ENCODE data around the gene THRSP. TPM values are rescaled to one million over a fixed set of nuclear protein-coding genes. Genes with fewer than 3 reads are reported as not detected.

Gene THRSP
- total and polyA plus RNA-seq, 4 donors = 30.9 to 90.1 (median 51.1) TPM; not detected in 1

DNA sequence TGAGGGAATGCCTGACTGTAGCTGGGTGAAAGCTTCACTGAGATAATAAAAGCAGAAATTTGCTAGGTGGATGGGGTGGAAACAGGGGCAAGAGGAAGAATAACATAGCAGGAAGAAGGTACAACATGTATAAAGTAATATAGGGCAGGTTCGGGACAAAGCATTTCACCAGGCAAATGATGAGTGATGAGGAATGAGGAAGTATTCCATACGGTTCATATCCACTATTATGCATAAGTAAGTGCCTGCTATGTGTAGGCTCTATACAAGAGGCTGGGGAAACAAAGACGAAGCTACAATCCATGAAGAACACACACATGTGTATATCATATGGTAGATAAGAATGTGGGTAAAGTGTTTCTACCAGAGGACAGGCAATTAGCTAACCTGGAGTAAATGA, 8.1 kb downstream of the THRSP start (continued):
- TF ChIP-seq, protein P1, sequence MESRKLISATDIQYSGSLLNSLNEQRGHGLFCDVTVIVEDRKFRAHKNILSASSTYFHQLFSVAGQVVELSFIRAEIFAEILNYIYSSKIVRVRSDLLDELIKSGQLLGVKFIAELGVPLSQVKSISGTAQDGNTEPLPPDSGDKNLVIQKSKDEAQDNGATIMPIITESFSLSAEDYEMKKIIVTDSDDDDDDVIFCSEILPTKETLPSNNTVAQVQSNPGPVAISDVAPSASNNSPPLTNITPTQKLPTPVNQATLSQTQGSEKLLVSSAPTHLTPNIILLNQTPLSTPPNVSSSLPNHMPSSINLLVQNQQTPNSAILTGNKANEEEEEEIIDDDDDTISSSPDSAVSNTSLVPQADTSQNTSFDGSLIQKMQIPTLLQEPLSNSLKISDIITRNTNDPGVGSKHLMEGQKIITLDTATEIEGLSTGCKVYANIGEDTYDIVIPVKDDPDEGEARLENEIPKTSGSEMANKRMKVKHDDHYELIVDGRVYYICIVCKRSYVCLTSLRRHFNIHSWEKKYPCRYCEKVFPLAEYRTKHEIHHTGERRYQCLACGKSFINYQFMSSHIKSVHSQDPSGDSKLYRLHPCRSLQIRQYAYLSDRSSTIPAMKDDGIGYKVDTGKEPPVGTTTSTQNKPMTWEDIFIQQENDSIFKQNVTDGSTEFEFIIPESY (IDR thresholded peaks at IDR 0.05) = no peak
- TF ChIP-seq, protein P2, sequence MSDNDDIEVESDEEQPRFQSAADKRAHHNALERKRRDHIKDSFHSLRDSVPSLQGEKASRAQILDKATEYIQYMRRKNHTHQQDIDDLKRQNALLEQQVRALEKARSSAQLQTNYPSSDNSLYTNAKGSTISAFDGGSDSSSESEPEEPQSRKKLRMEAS (IDR thresholded peaks at IDR 0.05) = no peak
- TF ChIP-seq NR2F2 (IDR thresholded peaks at IDR 0.05) = no peak
- no peak for TF ChIP-seq GABPA (IDR thresholded peaks at IDR 0.05 in 1 of 2, conservative IDR thresholded peaks at IDR 0.05 in 1 of 2)
- no peak for TF ChIP-seq EGR1 (IDR thresholded peaks at IDR 0.05; ENCODE audit: low read depth in 2 of 2)
- TF ChIP-seq JUND (IDR thresholded peaks at IDR 0.05) = no peak
- no peak for TF ChIP-seq YY1 (IDR thresholded peaks at IDR 0.05)
- TF ChIP-seq FOXA1 (IDR thresholded peaks at IDR 0.05) = no peak

DNA sequence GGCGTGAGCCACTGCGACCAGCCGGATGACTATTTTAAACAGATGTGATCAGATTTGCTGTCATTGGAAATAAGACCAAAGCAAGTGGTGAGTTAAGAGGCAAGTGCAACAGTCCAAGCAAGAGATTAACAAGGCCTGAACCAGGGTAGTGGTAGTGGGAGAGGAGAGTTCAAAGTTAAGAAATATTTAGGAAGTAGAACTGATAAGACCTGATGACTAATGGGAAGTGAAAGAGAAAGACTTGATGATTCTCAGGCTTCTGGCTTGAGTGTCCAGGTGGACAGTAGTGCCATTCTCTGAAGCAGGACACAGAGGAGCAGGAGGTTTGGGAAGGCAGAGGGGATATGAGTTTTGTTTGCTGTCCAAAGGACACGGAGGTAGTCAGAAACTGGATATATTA, 8.8 kb downstream of the THRSP start:
- TF ChIP-seq TAF1 (conservative IDR thresholded peaks at IDR 0.05) = no peak
- TF ChIP-seq HNF4A (conservative IDR thresholded peaks at IDR 0.05) = no peak
- no peak for TF ChIP-seq NR2F2 (IDR thresholded peaks at IDR 0.05)
- no peak for TF ChIP-seq GABPA (IDR thresholded peaks at IDR 0.05 in 1 of 2, conservative IDR thresholded peaks at IDR 0.05 in 1 of 2)
- TF ChIP-seq FOXA2 (IDR thresholded peaks at IDR 0.05) = no peak
- TF ChIP-seq, protein P3, sequence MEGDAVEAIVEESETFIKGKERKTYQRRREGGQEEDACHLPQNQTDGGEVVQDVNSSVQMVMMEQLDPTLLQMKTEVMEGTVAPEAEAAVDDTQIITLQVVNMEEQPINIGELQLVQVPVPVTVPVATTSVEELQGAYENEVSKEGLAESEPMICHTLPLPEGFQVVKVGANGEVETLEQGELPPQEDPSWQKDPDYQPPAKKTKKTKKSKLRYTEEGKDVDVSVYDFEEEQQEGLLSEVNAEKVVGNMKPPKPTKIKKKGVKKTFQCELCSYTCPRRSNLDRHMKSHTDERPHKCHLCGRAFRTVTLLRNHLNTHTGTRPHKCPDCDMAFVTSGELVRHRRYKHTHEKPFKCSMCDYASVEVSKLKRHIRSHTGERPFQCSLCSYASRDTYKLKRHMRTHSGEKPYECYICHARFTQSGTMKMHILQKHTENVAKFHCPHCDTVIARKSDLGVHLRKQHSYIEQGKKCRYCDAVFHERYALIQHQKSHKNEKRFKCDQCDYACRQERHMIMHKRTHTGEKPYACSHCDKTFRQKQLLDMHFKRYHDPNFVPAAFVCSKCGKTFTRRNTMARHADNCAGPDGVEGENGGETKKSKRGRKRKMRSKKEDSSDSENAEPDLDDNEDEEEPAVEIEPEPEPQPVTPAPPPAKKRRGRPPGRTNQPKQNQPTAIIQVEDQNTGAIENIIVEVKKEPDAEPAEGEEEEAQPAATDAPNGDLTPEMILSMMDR (IDR thresholded peaks at IDR 0.05; ENCODE audit: low read depth, low read length, missing input control) = no peak
- TF ChIP-seq, protein P4, sequence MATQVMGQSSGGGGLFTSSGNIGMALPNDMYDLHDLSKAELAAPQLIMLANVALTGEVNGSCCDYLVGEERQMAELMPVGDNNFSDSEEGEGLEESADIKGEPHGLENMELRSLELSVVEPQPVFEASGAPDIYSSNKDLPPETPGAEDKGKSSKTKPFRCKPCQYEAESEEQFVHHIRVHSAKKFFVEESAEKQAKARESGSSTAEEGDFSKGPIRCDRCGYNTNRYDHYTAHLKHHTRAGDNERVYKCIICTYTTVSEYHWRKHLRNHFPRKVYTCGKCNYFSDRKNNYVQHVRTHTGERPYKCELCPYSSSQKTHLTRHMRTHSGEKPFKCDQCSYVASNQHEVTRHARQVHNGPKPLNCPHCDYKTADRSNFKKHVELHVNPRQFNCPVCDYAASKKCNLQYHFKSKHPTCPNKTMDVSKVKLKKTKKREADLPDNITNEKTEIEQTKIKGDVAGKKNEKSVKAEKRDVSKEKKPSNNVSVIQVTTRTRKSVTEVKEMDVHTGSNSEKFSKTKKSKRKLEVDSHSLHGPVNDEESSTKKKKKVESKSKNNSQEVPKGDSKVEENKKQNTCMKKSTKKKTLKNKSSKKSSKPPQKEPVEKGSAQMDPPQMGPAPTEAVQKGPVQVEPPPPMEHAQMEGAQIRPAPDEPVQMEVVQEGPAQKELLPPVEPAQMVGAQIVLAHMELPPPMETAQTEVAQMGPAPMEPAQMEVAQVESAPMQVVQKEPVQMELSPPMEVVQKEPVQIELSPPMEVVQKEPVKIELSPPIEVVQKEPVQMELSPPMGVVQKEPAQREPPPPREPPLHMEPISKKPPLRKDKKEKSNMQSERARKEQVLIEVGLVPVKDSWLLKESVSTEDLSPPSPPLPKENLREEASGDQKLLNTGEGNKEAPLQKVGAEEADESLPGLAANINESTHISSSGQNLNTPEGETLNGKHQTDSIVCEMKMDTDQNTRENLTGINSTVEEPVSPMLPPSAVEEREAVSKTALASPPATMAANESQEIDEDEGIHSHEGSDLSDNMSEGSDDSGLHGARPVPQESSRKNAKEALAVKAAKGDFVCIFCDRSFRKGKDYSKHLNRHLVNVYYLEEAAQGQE (IDR thresholded peaks at IDR 0.05) = no peak
- Histone ChIP-seq H3K4me1 (ENCODE audit: control insufficient read depth in 4 of 4, insufficient read depth in 4 of 4, low read length in 3 of 4) (peaks cover 3 to 32% (median 14%) of the 10 kb centered on the region in 4 donors), H3K9ac (ENCODE audit: low read depth in 1 of 2, low read length in 2 of 2) (no peak overlapping the region), H3K4me3 (ENCODE audit: low read depth in 1 of 3, low read length in 3 of 3) (no peak overlapping the region), H3K9me3 (ENCODE audit: control insufficient read depth in 4 of 4, low read length in 3 of 4) (no peaks in the 10 kb centered on the region), H3K36me3 (ENCODE audit: control insufficient read depth in 4 of 4, insufficient read depth in 3 of 4, low read depth in 1 of 4, low read length in 3 of 4) (peaks cover 3 to 24% (median 15%) of the 10 kb centered on the region in 4 donors), H3K27ac (ENCODE audit: low read depth in 1 of 2, low read length in 2 of 2) (no peak overlapping the region), H3K27me3 (ENCODE audit: control insufficient read depth in 4 of 4, insufficient read depth in 4 of 4, low read length in 3 of 4) (no peaks in the 10 kb centered on the region)
- DNase-seq (ENCODE audit: low spot score) = no peak
- WGBS = 96% methylated on average over 4 of the region's 4 CpGs

DNA sequence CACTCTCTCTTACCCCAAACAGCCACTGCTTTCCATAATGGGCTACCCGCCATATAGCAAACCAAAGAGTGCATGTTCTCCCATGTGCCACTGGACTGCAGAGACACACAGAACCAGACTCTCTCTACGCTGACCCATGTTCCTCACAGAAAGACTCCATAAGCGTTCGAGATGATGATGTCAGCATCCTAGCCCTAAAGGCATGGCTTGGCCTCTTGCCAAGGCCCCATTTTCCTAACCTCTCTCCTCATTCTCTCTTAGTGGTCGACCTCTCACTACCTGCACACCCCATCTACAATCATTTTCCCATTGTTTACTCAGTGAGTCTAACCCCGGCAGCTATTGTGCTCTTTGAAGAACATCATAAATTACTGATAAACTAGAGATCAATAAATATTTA, 11.1 kb downstream of the THRSP start:
- DNase-seq (ENCODE audit: low spot score) = no peak
- Histone ChIP-seq H3K36me3 (ENCODE audit: control insufficient read depth in 4 of 4, insufficient read depth in 3 of 4, low read depth in 1 of 4, low read length in 3 of 4) (peaks cover 3 to 16% (median 10%) of the 10 kb centered on the region in 4 donors), H3K4me3 (ENCODE audit: low read depth in 1 of 3, low read length in 3 of 3) (no peak overlapping the region), H3K27ac (ENCODE audit: low read depth in 1 of 2, low read length in 2 of 2) (no peak overlapping the region), H3K4me1 (ENCODE audit: control insufficient read depth in 4 of 4, insufficient read depth in 4 of 4, low read length in 3 of 4) (peaks cover 9 to 41% (median 22%) of the 10 kb centered on the region in 4 donors), H3K27me3 (ENCODE audit: control insufficient read depth in 4 of 4, insufficient read depth in 4 of 4, low read length in 3 of 4) (no peaks in the 10 kb centered on the region), H3K9me3 (ENCODE audit: control insufficient read depth in 4 of 4, low read length in 3 of 4) (no peaks in the 10 kb centered on the region), H3K9ac (ENCODE audit: low read depth in 1 of 2, low read length in 2 of 2) (no peak overlapping the region)
- 75% methylated on average over 6 of the region's 6 CpGs for WGBS
- no peak for TF ChIP-seq RAD21 (IDR thresholded peaks at IDR 0.05)
- TF ChIP-seq, protein P4 (IDR thresholded peaks at IDR 0.05) = no peak
- no peak for TF ChIP-seq NR2F2 (IDR thresholded peaks at IDR 0.05)
- TF ChIP-seq, protein P2 (IDR thresholded peaks at IDR 0.05) = no peak
- TF ChIP-seq, protein P3 (IDR thresholded peaks at IDR 0.05; ENCODE audit: low read depth, low read length, missing input control) = no peak
- no peak for TF ChIP-seq YY1 (IDR thresholded peaks at IDR 0.05)
- TF ChIP-seq TAF1 (conservative IDR thresholded peaks at IDR 0.05) = no peak
- TF ChIP-seq EGR1 (IDR thresholded peaks at IDR 0.05; ENCODE audit: low read depth in 2 of 2) = no peak
- no peak for TF ChIP-seq SP1 (IDR thresholded peaks at IDR 0.05)
- no peak for TF ChIP-seq JUND (IDR thresholded peaks at IDR 0.05)
- TF ChIP-seq GABPA (IDR thresholded peaks at IDR 0.05 in 1 of 2, conservative IDR thresholded peaks at IDR 0.05 in 1 of 2) = no peak
